ENCODE measurements around the gene YWHAQ. TPM values are rescaled to one million over a fixed set of nuclear protein-coding genes. Genes with fewer than 3 reads are reported as not detected.

YWHAQ gene
- total RNA-seq = 100 to 1,000 TPM in 1 of 2 donors, 10 to 100 TPM in 1; 78.6 to 145 TPM
- polyA plus RNA-seq = 10 to 100 TPM; 68.8 to 97.4 TPM

- peak; percentile 93 for DNase-seq (ENCODE audit: low spot score)
- Histone ChIP-seq H3K27ac (ENCODE audit: low read depth in 1 of 2, low read length in 2 of 2) (peak within 1 kb of the TSS; percentile 80 to 83), H3K36me3 (ENCODE audit: control insufficient read depth in 4 of 4, insufficient read depth in 3 of 4, low read depth in 1 of 4, low read length in 3 of 4) (no peaks in the 10 kb centered on the region), H3K27me3 (ENCODE audit: control insufficient read depth in 4 of 4, insufficient read depth in 4 of 4, low read length in 3 of 4) (no peaks in the 10 kb centered on the region), H3K9me3 (ENCODE audit: control insufficient read depth in 4 of 4, low read length in 3 of 4) (no peaks in the 10 kb centered on the region), H3K9ac (ENCODE audit: low read depth in 1 of 2, low read length in 2 of 2) (peak within 1 kb of the TSS; percentile 69 to 85), H3K4me1 (ENCODE audit: control insufficient read depth in 4 of 4, insufficient read depth in 4 of 4, low read length in 3 of 4) (peaks cover 0 to 15% (median 9%) of the 10 kb centered on the region in 4 donors), H3K4me3 (ENCODE audit: low read depth in 1 of 3, low read length in 3 of 3) (peak within 1 kb of the TSS; percentile 58 to 97 (median 60))
- TF ChIP-seq SP1 (IDR thresholded peaks at IDR 0.05) = peak; percentile 97
- TF ChIP-seq, protein P1, sequence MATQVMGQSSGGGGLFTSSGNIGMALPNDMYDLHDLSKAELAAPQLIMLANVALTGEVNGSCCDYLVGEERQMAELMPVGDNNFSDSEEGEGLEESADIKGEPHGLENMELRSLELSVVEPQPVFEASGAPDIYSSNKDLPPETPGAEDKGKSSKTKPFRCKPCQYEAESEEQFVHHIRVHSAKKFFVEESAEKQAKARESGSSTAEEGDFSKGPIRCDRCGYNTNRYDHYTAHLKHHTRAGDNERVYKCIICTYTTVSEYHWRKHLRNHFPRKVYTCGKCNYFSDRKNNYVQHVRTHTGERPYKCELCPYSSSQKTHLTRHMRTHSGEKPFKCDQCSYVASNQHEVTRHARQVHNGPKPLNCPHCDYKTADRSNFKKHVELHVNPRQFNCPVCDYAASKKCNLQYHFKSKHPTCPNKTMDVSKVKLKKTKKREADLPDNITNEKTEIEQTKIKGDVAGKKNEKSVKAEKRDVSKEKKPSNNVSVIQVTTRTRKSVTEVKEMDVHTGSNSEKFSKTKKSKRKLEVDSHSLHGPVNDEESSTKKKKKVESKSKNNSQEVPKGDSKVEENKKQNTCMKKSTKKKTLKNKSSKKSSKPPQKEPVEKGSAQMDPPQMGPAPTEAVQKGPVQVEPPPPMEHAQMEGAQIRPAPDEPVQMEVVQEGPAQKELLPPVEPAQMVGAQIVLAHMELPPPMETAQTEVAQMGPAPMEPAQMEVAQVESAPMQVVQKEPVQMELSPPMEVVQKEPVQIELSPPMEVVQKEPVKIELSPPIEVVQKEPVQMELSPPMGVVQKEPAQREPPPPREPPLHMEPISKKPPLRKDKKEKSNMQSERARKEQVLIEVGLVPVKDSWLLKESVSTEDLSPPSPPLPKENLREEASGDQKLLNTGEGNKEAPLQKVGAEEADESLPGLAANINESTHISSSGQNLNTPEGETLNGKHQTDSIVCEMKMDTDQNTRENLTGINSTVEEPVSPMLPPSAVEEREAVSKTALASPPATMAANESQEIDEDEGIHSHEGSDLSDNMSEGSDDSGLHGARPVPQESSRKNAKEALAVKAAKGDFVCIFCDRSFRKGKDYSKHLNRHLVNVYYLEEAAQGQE (IDR thresholded peaks at IDR 0.05) = peak; percentile 75
- TF ChIP-seq HNF4A (conservative IDR thresholded peaks at IDR 0.05) = no peak
- TF ChIP-seq RXRA (IDR thresholded peaks at IDR 0.05) = no peak
- peak; percentile 84 for TF ChIP-seq TAF1 (conservative IDR thresholded peaks at IDR 0.05)
- TF ChIP-seq YY1 (IDR thresholded peaks at IDR 0.05) = peak; percentile 31
- no peak for TF ChIP-seq NR2F2 (IDR thresholded peaks at IDR 0.05)
- TF ChIP-seq MAX (IDR thresholded peaks at IDR 0.05) = peak; percentile 26
- peak; percentile 6 to 32 for TF ChIP-seq RAD21 (IDR thresholded peaks at IDR 0.05)
- no peak for TF ChIP-seq FOXA1 (IDR thresholded peaks at IDR 0.05)
- no peak for TF ChIP-seq CTCF (IDR thresholded peaks at IDR 0.05; ENCODE audit: low read depth, low read length, missing input control)
- under 1% methylated on average over 84 of the region's 84 CpGs for WGBS
Measured at GRCh38 chr2:9630736-9631552, at the start of gene YWHAQ. YWHAQ (minus strand) TSS chr2:9630997; CDS start chr2:9630452, 545 bp downstream.

GRCh38 chr2:9680082-9680481, 49.3 kb upstream of the YWHAQ start:
- 93% methylated on average over 2 of the region's 2 CpGs for WGBS
- Histone ChIP-seq H3K4me3 (ENCODE audit: low read depth in 1 of 3, low read length in 3 of 3) (no peak overlapping the region), H3K27ac (ENCODE audit: low read depth in 1 of 2, low read length in 2 of 2) (no peak overlapping the region), H3K27me3 (ENCODE audit: control insufficient read depth in 4 of 4, insufficient read depth in 4 of 4, low read length in 3 of 4) (no peaks in the 10 kb centered on the region), H3K9me3 (ENCODE audit: control insufficient read depth in 4 of 4, low read length in 3 of 4) (no peaks in the 10 kb centered on the region), H3K9ac (ENCODE audit: low read depth in 1 of 2, low read length in 2 of 2) (no peak overlapping the region), H3K36me3 (ENCODE audit: control insufficient read depth in 4 of 4, insufficient read depth in 3 of 4, low read depth in 1 of 4, low read length in 3 of 4) (no peaks in the 10 kb centered on the region), H3K4me1 (ENCODE audit: control insufficient read depth in 4 of 4, insufficient read depth in 4 of 4, low read length in 3 of 4) (no peaks in the 10 kb centered on the region)
- TF ChIP-seq TAF1 (conservative IDR thresholded peaks at IDR 0.05) (no peak), RAD21 (IDR thresholded peaks at IDR 0.05) (no peak)
- no peak for DNase-seq (ENCODE audit: low spot score)

DNA sequence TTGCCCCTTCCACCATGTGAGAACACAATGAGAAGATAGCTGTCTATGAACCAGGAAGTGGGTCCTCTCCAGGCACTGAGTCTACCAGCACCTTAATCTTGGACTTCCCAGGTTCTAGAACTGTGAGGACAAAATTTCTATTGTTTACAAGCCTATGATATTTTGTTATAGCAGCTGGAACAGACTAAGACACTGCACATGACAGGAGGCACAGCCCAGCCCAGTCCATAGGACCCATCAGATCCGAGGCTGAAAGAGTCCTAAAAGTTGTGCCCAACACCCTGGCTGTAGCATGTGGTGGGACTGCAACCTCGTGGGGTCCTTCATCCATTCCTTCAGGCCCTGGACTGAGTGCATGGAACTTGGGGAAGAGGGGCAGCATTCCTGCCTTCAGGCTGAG, 48.4 kb upstream of the YWHAQ start:
- DNase-seq (ENCODE audit: low spot score) = no peak
- H3K36me3 ChIP-seq (ENCODE audit: control insufficient read depth in 4 of 4, insufficient read depth in 3 of 4, low read depth in 1 of 4, low read length in 3 of 4) = no peaks in the 10 kb centered on the region
- H3K9me3 ChIP-seq (ENCODE audit: control insufficient read depth in 4 of 4, low read length in 3 of 4) = no peaks in the 10 kb centered on the region
- WGBS = 94% methylated on average over 2 of the region's 2 CpGs
- H3K4me1 ChIP-seq (ENCODE audit: control insufficient read depth in 4 of 4, insufficient read depth in 4 of 4, low read length in 3 of 4) = no peaks in the 10 kb centered on the region
- H3K27ac ChIP-seq (ENCODE audit: low read depth in 1 of 2, low read length in 2 of 2) = no peak overlapping the region
- no peaks in the 10 kb centered on the region for H3K27me3 ChIP-seq (ENCODE audit: control insufficient read depth in 4 of 4, insufficient read depth in 4 of 4, low read length in 3 of 4)
- no peak overlapping the region for H3K4me3 ChIP-seq (ENCODE audit: low read depth in 1 of 3, low read length in 3 of 3)
- TF ChIP-seq JUND (IDR thresholded peaks at IDR 0.05) (no peak), FOXA1 (IDR thresholded peaks at IDR 0.05) (no peak), ATF3 (IDR thresholded peaks at IDR 0.05) (no peak), SP1 (IDR thresholded peaks at IDR 0.05) (no peak), RXRA (IDR thresholded peaks at IDR 0.05) (no peak), RAD21 (IDR thresholded peaks at IDR 0.05) (no peak), YY1 (IDR thresholded peaks at IDR 0.05) (no peak)
- TF ChIP-seq, protein P2, sequence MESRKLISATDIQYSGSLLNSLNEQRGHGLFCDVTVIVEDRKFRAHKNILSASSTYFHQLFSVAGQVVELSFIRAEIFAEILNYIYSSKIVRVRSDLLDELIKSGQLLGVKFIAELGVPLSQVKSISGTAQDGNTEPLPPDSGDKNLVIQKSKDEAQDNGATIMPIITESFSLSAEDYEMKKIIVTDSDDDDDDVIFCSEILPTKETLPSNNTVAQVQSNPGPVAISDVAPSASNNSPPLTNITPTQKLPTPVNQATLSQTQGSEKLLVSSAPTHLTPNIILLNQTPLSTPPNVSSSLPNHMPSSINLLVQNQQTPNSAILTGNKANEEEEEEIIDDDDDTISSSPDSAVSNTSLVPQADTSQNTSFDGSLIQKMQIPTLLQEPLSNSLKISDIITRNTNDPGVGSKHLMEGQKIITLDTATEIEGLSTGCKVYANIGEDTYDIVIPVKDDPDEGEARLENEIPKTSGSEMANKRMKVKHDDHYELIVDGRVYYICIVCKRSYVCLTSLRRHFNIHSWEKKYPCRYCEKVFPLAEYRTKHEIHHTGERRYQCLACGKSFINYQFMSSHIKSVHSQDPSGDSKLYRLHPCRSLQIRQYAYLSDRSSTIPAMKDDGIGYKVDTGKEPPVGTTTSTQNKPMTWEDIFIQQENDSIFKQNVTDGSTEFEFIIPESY (IDR thresholded peaks at IDR 0.05) = no peak
- H3K9ac ChIP-seq (ENCODE audit: low read depth in 1 of 2, low read length in 2 of 2) = no peak overlapping the region

All from liver (tissue), 9 donors.